HG02798 (cell line): ENCODE results near the gene PHETA1.
"Not testable (repeated sequence)": the region's sequence is repeated elsewhere in the genome, so short reads cannot be mapped to it uniquely, and the experiment has no call there.

Source experiments
- ATAC-seq: cut with Tn5 transposase; IDR thresholded peaks from one replicate; pipeline ENCODE4 v1.9.1; 2021; ENCODE audit warnings: mild to moderate bottlenecking; ENCODE audit not compliant: unreplicated experiment, poor library complexity

Gene PHETA1

DNA sequence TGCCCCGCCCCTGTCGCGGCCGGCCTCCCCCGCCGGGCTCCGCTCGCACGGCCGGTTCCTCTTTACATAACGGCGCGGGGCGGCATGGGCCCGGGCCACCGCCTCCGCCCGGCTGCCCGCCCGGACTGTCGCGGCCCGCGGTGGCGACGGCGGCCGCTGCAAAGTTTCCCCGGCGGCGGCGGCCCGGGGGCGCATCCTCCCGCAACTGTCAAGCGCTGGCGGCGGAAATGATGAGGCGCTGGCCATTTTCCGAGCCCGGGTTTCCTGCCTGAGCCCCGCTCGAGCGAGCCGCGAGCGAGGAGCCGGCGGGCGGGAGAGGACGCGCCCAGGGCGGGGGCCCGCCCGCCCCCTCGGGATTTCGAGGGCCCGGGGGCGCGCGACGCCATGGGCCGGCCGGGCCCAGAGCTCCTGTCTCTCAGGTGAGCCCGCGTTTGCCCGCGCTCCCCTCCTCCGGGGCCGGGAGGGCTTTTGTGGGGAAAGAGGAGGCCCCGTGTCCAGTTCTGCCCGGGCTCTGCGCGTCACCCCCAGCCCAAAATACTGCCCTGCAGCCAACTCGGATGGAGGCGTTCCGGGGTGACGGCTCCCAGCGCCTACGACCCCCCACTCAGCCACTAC, 37.1 kb upstream of the PHETA1 start, which contains the start of gene SH2B3:
Gene SH2B3 (plus strand): TSS at position 65 of the 615 bp plus-strand sequence. CDS start 12,223 bp downstream, outside the sequence.
- no peak for ATAC-seq

DNA sequence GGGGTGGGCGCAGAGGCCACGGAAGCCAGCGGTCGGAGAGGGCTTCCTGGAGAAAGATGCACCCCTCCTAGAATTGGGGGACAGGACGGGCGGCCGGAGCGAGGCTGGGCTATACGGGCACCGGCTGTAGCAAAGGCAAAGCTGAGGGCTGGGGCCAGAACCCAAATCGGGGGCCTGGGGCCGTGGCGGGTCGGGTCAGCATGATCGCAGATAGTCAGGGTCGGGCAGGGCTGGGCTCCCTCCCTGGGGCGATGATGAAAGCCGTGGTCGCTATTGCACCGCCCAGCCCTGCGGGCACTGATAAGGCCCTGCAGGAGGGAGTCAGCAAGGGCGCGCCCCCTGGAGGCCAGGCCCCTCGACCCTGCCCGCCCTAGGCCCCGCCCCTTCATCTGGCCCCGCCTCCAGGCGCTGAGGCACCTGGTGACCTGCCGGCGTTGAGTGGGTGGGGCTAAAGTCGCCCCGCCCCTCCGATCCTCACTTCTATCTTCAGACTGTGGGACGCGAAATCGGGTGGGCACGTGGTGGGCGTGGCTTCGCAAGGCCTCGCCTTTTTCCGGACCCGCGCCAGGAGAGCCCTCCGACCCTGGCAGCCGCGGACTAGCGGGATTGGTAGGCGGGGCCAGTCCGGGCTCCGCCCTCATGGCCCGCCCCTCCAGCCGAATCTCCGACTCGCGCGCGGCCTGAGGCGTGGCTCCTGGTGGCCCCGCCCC, 36.4 kb upstream of the PHETA1 start:
- ATAC-seq = peak; percentile 74

DNA sequence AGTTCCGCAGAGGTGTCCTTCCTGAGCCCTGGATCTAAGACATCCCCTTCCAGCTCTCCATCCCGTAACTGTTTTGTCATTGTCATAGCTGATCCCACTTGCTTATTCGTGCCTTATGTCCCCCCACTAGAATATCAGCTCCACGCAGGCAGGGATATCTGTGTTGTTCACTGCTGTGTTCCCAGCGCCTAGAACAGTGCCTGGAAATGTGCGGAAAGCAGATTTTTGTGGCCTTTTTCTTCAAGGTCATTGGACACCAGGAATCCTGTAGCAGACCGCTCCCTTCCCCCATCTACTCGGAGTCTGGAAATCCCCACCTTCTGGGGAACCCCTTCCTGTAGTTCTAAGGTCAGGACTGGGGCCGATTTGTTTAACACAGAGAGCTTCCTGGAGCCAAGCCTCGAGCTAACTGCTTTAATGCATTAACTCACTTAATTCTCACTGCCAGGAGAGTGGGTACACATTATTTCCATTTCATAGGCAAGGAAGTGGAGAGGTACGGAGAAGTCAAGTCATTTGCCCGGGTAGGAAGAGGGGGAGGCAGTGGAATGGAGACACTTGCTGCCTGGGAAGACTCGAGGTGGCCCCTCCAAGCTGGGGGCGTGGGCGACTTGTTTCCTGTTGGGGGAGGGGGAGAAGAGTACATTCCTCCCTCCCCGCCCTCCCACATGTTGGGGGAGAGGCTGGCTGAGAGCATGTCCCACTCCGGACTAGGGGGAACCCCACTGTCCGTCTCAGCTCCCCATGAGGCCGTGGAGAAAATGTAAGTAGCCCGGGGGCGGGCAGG, 35.7 kb upstream of the PHETA1 start:
- no peak for ATAC-seq

DNA sequence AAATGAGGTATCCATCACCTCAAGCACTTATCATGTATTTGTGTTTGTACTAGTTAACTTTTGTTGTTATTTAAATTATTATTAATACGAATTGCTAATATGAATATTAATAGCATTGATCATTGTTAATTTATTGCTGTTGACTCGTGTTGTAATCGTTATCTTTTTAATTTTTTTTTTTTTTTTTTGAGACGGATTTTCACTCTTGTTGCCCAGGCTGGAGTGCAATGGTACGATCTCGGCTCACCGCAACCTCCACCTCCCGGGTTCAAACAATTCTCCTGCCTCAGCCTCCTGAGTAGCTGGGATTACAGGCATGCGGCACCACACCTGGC, 33.6 kb upstream of the PHETA1 start:
- ATAC-seq = not testable (repeated sequence)

- ATAC-seq = no peak
These were observed 32.3 kb upstream of the PHETA1 start for GRCh38 chr12:111401167-111401605.

GRCh38 chr12:111399741-111400404, 31.0 kb upstream of the PHETA1 start:
- not testable (repeated sequence) for ATAC-seq

DNA sequence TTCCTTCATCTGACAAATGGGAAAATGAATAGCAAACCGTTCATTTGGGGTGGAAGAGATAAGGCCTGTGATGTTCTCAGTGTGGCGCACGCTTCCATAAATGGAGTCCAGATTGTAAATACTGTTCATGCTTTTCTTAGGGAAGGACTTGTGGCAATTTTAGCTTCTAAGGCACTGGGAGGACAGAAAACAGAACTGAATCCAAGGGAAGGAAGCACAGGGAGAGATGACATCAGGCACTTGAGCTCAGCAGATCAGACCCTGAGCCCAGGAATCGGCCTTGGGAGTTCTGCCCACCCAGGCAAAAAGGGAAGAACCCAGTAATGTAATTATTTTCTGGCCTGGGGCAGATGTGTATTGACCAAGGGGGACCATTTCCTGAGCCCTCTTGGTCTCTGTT, 29.6 kb upstream of the PHETA1 start:
- no peak for ATAC-seq

DNA sequence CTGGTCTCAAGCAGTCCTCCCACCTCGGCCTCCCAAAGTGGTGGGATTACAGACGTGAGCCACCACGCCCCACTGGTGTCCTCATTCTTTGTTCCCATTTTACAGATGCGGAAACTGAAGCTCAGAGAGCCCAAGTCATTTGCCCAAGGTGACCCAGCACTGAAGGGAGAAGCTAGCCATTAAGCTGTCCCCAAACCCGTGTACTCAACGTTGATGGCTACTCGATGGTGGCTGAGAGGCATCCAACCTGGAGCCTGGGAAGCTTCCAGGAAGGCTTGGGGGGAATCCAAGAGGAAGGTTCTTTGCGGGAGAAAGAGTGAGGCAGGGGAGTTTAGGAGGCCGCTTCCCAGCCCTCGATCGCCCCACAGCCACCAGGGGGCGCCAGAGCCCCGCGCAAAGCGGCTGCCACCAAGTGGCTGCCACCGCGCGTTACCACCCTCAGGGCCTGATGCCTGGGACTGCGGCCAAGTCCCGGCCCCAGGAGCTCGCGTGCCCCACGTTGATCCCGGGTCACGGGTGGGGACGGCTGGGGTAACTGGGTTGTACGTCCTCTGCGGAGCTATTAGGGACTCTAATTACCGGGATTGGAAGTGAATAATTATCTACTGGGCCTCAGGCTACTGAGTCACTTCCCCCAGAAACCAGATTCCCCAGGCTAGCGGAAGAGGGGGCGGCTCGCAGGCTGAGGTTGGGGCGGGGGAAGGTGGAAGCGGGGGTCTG, 28.0 kb upstream of the PHETA1 start:
- ATAC-seq = peak; percentile 71

- ATAC-seq = not testable (repeated sequence)
These were observed 27.4 kb upstream of the PHETA1 start for GRCh38 chr12:111396271-111396670.

DNA sequence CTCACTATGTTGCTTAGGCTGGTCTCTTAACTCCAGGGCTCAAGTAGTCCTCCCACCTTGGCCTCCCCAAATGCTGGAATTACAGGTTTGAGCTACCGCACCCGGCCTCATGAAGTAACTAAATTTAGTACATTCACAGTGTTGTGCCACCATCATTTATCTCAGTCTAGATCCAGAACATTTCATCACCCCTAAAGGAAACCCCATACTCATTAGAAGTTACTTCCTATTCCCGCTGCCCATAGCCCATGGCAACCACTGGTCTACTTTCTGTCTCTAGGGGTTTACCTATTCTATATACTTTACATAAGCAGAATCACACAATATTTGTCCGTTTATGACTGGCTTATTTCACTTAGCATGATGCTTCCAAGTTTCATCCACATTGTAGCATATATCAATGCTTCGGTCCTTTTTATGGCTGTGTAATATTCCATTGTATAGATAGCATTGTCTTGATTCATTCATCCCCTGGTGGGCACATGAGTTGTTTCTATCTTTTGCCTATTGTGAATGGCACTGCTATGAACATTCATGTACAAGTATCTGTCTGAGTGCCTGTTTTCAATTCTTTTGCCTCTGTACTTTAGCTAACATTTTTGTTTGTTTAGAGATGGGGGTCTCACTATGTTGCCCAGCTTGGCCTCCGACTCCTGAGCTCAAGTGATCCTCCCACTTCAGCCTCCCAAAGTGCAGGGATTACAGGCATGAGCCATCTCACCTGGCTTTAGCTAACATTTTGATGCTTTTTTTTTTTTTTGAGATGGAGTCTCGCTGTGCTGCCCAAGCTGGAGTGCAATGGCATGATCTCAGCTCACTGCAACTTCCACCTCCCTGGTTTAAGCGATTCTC, 26.7 kb upstream of the PHETA1 start:
- ATAC-seq = no peak

DNA sequence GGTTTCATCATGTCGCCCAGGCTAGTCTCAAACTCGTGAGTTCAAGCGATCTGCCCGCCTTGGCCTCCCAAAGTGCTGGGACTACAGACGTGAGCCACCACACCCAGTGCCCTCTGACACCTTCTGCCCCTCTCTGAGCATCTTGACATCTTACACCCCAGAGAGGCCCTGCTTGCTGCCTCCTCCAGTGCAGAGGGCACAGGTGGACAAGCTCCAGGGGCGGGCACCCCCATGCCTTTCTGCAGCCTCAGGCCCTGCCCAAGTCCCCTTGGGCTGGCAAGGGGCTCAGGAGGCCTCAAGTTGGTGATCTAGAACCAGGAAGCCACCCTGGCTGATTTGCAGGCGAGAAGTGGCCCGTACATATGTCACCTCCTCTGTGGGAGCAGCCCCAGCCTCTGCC, 25.6 kb upstream of the PHETA1 start:
- ATAC-seq = no peak

DNA sequence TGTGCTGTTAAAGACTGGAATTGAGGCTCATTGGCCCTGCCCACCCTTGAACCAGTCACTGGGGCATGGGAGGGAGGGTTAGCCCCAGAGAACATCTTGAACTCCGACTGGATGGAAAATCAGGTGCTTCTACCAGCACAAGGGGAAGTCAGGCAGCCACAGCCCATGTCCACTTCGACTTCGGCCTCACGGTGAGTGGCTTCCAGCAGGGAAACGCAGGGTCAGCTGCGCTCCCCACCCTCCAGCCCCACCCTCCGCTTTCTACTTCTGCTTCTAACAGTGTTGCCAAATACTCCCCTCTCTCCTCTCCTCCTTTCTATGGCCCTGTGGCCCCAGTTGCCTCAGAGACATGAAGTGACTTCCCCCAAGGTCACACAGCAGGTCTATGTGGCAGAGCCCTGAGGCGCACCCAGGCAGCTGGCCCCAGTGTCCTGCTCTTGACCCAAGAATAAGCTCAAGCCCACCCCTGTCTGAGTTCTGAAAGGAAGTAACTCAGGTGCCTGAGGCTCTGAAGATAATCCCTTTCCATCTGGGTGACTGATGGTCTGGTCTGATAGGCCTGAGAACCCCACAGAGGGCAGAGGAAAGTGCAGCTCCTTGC, 24.9 kb upstream of the PHETA1 start:
- ATAC-seq = no peak

DNA sequence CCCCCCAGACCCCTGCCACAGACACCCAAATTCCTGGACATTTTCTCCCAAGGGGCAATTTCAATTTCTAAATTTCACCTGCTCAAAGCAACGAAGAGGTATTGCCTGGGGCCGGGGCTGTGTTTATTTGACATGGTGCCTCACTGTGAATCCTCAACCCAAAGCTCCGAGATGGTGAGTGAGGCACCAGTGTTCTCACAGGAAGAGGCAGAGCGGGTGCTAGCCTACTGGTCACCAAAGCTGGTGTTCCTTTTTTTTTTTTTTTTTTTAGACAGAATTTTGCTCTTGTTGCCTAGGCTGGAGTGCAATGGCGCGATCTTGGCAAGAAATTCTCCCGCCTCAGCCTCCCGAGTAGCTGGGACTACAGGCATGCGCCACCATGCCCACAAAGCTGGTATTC, 22.0 kb upstream of the PHETA1 start:
- ATAC-seq = no peak

DNA sequence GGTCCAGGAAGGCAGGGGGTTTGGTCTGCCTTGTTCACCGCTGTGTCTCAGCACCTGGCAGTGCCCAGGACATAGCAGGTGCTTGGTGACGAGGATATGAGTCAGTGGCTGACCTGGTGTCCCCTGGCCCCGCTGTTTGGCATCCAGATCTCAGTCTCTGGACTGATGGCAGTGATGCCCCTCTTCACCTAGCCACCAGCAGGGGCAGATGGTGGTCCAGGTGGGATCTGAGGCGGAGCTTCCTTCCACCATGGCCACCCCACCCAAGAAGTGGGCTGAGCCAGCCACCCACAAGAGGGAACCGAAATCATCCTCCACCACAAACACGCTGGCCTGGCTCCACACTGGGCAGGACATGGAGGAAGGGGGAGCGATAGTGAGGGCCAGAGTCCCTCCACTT, 20.7 kb upstream of the PHETA1 start:
- ATAC-seq = no peak

DNA sequence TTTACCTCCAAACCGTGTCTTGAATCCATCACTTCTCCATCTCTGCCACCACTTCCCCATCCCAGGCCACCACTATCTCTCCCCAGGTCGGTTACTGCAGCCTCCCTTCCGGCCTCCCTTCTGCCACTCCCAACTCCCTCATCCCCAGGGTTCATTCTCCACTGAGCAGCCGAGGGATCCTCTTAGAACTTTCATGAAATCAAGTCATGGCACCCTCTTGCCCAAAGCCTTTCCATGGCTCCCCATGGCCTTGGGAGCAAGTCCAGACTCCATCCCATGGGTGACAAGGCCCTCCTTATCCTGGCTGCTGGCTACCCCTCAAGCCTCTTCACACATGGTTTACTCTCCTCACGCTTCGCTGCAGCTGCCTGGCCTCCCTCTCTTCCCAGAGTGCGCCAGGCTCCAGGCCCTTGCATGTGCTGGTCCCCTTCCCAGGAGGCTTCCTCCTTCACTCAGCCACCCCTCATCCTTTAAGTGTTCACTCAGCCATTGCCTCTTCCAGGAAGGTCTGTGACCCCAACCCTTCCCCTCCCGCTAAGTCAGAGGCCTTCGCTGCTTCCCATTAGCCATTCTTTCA, 18.9 kb upstream of the PHETA1 start:
- ATAC-seq = no peak

DNA sequence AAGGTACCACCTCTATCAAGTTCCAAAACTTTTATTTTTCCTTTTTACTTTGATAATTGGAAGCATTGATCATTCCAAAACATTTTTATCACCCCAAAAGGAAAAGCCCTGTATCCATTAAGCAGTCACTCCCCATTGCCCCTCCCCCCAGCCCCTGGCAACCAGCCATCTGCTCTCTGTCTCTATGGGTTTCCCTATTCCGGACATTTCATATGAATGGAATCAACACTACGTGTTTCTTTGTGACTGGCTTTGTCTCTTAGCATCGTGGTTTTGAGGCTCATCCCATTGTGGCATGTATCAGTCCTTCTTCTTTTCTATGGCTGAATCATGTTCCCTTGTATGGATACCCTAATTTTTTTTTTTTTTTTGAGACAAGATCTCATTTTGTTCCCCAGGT, 18.0 kb upstream of the PHETA1 start:
- ATAC-seq = no peak

DNA sequence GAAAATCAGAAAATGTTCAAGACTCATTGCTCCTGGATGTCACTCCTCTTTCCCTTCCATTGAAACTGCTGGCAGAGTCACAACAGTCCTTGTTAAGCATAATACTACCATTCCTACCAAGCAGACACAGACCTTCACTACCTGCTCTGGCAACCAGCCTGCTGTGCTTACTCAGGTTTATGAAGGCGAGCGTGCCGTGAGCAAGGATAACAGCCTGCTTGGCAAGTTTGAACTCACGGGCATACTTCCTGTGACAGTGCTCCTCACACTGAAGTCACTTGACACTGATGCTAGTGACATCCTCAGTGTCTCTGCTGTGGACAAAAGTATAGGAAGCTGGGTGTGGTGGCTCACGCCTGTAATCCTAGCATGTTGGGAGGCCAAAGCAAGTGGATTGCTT, 15.7 kb upstream of the PHETA1 start:
- no peak for ATAC-seq

DNA sequence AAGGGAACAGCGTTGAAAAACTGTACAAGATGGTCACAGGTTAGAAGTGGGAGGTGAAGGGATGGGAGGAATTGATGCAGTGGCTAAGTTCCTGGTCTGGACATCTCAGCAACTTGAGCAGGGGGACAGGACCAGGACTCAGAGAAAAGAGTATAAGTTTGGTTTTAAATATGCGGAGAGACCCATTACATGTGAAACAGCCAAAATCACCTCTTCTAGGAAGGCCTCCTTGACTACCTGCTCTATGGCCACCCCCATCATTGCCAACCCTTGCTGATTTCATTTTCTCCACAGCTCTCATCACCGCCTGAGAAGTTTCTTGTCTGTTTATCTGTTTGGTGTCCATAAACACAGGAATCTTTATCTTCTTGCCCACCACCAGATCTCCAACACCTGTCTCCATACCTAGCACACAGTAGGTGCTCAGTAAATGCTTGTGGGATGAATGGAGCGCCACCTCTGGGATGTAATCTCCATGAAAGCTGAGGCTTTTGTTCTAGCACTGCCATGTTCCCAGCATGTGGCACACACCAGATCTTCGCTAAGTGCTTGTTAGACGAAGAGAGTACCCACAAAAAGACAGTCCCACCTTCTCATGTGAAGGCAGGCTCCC, 11.2 kb upstream of the PHETA1 start:
- no peak for ATAC-seq
